IMR-90 (cell line): ENCODE data around the gene LSMEM2.

ENCODE experiments used
- BHLHE40 ChIP-seq: fragments of 150-350 bp; IDR thresholded peaks from 2 replicates; pipeline ENCODE4 v1.6.1; 2016; ENCODE audit warnings: mild to moderate bottlenecking, low read depth, low read length
- TF ChIP-seq, protein P1 (sequence below): fragments of 150-350 bp; IDR thresholded peaks from 2 replicates; pipeline ENCODE4 v1.6.1; 2016; ENCODE audit warnings: low read depth, mild to moderate bottlenecking, low read length, moderate library complexity, borderline replicate concordance
- TF ChIP-seq, protein P2 (sequence below): conservative IDR thresholded peaks from 2 replicates; pipeline ENCODE4 v1.5.1; 2012; ENCODE audit warnings: mild to moderate bottlenecking, low read depth, low read length, improper control_type of control experiment

DNA sequence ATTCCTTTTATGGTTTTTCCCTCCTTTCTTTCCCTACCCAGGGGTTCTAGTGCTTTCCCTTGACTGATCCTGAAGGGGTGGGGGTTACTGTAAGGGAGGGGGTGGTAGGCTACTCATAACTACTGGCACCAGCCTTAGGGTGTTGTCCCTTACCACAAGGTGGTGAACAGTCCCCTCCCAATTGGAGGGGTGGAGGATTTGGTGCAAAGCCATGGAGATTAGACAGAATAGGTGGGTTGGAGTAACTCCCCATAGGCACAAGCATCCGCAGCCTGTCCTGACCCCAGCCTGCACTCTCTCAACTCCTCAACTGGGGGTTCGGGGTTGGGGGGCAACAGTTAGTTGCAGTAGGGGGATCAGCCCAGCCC is 46.2 kb downstream of the LSMEM2 start:
- TF ChIP-seq, protein P1, sequence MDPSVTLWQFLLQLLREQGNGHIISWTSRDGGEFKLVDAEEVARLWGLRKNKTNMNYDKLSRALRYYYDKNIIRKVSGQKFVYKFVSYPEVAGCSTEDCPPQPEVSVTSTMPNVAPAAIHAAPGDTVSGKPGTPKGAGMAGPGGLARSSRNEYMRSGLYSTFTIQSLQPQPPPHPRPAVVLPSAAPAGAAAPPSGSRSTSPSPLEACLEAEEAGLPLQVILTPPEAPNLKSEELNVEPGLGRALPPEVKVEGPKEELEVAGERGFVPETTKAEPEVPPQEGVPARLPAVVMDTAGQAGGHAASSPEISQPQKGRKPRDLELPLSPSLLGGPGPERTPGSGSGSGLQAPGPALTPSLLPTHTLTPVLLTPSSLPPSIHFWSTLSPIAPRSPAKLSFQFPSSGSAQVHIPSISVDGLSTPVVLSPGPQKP = no peak
- TF ChIP-seq, protein P2, sequence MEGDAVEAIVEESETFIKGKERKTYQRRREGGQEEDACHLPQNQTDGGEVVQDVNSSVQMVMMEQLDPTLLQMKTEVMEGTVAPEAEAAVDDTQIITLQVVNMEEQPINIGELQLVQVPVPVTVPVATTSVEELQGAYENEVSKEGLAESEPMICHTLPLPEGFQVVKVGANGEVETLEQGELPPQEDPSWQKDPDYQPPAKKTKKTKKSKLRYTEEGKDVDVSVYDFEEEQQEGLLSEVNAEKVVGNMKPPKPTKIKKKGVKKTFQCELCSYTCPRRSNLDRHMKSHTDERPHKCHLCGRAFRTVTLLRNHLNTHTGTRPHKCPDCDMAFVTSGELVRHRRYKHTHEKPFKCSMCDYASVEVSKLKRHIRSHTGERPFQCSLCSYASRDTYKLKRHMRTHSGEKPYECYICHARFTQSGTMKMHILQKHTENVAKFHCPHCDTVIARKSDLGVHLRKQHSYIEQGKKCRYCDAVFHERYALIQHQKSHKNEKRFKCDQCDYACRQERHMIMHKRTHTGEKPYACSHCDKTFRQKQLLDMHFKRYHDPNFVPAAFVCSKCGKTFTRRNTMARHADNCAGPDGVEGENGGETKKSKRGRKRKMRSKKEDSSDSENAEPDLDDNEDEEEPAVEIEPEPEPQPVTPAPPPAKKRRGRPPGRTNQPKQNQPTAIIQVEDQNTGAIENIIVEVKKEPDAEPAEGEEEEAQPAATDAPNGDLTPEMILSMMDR = no peak
- TF ChIP-seq BHLHE40 = no peak
